Activated naive CD8-positive, alpha-beta T cell treated with anti-CD3 and anti-CD28 coated beads, Interleukin-2, amount 50 U/mL, for 16 hours (primary cell): ENCODE measurements around the gene OSBPL5.

Experiments
- DNase-seq: peaks from one replicate; pipeline ENCODE4 v3.0.0-alpha.2; 2020; ENCODE audit warnings: low read depth, low spot score

Gene OSBPL5

GRCh38 chr11:3163241-3163981, 1.7 kb downstream of the OSBPL5 start:
- DNase-seq = no peak

DNA sequence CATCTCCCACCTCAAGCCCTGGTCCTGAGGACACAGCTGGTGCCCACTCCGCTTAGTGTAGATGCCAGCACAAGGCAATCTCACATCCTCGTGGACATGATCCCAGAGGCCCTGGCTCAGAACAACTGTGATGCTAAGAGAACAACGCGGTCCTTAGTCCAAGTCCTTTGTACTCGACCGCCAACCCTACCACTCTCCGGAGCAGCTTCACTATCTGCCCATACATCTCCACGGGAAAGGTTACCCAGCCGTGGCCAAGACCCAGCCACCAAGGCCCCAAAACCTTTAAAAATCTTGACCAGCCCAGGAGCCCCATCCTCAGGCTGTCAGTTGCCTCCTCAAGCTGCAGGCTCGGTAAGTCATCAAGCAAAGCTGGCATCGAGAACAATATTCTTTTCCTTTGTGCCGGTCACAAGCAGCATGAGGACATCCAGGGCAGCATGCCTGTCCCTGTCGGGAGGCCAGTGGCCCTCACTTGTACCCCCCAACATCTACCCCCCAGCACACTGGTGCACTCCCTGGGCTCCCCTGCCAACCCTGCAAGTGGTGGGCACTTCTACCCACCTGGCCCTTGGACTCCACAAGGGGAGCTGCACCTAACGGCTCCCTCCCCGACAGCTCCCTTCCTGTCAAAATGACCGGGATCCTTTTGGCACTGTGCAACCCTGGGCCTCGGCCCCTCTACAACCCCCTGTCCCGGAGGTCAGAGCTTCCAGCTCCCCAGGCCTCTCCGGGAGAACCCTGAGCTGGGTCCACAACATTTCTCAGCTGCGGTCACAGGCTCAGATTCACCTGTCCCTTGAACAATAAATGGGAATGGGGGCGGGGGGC, 2.5 kb downstream of the OSBPL5 start:
- DNase-seq = no peak

DNA sequence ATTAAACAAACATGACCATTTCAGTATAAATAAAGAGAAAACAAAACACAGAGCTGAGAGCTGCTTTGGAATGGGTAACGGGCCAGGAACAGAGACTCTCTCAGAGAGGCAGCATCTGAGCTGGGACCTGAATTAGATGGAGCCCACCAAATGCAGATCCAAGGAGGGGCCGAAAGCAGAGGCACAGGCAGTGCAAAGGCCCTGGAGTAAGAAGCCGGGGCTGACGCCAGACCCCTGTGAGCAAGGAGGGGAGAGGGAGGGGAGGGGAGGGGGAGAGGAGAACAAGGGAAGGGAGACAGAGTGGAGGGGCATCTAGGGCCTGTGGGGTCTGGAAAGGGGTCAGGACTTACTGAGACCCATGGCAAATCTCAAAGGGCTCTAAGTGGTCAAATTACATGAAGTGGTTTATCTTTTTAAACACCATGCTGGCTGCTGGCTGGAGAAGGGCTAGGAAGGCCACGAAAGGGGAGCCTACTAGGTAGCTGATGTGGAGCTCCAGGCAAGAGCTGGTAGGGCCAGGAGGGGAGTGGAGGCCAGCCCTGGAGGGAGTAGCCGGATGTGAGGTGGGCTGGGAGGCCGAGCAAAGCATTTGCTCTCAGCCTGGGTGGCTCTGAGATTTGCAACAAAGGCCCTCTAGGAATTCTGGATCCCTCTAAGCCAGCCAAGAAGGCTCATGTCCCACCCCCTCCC, 3.2 kb downstream of the OSBPL5 start:
- no peak for DNase-seq

GRCh38 chr11:3161309-3161708, 3.8 kb downstream of the OSBPL5 start:
- no peak for DNase-seq

- DNase-seq = no peak
Observed at GRCh38 chr11:3160252-3161031, 4.7 kb downstream of the OSBPL5 start.

DNA sequence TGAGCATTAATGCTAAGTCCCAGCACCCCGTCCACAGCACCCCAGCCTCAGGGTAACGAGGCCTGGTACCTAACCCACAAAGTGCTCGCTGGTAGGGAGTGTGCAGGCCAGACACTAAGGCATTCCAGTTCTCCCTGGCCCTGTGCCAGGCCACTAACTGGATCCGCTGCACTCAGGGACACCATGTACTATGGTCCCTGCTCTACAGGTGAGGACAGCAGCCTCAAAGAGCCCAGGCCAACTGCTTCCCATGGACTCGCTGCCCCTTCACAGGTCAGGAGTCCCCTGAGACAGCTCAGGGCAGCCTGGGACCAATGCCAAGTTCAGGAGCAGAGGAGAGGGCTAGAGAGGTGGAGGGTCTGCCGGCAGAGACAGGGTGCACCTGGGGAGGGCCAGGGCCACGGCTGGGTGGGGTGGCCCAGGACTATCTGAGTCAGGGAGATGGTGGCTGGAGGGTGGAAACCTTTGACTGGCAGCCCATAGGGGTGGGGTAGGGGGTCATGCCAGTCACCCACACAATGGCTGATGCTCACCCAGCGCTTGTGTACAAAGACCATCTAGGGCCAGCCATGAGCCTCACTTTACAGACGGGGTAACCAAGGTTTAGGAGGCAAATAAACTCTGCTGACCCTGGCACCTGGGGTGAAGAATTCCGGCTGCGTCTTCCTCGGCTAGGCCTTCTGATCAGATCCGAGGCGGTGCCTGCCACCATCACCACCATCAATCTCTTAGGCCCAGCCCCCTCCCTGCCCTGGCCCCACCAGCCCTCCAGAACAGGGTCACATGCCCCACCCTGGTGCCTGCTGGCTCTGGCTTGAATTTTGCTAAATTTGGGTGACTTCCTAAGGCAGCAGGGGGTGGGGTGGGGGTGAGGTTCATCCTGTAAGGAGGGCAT, 5.6 kb downstream of the OSBPL5 start:
- no peak for DNase-seq

GRCh38 chr11:3158821-3159220, 6.3 kb downstream of the OSBPL5 start:
- DNase-seq = no peak

- DNase-seq = no peak
Observed at GRCh38 chr11:3158131-3158591, 6.9 kb downstream of the OSBPL5 start.

DNA sequence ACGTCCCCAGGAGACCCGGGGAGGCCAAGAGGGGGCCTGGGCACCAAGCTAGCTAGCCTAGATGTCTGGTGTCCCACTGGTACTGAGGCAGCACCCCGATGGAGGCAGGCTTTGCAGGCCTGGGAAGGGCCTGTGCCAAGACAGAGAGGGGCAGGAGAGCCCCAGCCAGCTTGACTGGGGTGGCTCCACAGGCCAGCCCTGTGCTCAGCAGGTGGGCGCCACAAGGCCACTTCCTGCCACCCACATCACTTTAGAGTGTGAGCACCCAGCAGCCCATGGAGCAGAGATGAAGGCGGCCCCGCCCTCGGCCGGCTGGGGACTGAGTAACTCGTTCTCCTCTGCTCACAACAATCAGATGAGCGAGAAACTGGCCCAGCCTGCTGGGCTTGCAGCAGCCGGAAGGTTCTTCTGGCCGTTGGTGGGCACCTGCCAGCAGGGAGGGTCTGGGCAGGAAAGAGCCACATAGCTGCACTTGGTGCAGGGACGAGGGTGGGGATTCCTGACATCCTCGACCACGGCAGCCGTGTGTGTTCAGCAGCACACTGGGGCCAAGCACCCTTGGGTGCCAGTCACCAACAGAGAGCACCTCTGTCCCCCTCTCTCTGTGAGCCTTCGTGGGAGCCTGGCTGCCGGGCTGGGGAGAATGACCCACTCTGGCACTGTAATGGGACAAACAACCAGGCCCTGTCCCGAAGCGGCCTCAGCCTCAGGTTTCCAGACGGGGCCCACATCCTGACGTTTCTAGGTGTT, 7.6 kb downstream of the OSBPL5 start:
- DNase-seq = no peak

DNA sequence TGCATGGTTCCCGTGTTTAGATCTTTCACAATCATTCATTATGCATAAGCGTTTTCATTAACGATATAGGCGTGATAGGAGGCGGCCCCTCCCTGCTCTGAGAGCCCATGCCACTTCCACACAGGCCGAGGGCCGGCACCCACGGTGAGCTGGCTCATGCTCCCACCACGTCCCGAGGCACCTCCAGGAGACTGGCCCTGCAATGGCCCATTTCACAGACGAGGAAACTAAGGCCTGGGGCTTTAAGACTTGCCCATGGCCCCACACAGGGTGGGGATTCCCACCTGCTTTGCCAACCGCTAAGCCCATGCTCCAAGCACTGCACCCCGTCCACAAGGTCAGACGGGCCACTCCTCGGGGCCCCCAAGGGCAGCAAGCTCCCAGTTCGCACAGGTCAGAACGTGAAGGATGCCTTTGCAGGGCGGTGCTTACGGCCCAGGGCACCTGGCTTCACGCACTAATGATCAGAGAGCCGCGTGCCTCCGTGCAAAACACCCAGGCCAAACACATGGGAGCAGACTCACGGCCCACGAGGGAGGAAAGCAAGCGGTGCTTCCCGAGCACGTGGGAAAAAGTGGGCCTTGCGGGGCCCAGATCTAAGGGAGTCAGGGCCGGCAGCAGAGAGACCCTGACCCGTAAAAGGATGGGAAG, 8.3 kb downstream of the OSBPL5 start:
- DNase-seq = no peak

DNA sequence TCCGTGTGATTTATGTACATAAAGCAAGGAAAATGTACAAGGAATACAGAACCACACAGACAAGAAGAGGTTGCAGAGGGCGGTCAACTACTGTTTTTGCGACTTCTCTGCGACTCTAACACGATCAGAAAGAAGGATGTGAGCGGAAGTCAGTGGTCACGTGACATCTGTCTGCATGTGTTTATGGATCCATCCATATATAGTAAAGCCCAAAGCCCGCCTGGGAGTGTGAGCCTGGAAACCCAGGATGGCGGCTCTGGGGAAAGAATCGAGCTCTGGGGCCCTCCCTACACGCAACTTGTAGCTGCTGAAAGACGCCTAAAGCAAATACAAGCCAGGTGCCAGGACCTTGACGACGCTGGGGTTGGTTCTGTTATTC, 8.8 kb downstream of the OSBPL5 start:
- no peak for DNase-seq

- no peak for DNase-seq
Observed at GRCh38 chr11:3155691-3156258, 9.3 kb downstream of the OSBPL5 start.

DNA sequence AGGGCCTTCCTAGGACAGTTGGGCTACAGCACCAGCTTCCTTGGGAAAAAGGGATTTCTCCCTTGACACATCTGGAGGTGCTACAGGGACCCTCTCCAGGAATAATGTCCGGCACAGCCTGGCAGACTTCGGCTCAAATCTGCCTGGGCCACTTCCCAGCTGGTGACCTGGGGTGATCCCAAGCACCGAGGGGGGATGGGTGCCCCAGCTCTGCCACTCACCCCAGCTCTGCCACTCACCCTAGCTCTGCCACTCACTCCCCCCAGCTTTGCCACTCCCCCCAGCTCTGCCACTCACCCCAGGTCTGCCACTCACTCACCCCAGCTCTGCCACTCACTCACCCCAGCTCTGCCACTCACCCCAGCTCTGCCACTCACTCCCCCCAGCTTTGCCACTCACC, 9.9 kb downstream of the OSBPL5 start:
- DNase-seq = no peak

DNA sequence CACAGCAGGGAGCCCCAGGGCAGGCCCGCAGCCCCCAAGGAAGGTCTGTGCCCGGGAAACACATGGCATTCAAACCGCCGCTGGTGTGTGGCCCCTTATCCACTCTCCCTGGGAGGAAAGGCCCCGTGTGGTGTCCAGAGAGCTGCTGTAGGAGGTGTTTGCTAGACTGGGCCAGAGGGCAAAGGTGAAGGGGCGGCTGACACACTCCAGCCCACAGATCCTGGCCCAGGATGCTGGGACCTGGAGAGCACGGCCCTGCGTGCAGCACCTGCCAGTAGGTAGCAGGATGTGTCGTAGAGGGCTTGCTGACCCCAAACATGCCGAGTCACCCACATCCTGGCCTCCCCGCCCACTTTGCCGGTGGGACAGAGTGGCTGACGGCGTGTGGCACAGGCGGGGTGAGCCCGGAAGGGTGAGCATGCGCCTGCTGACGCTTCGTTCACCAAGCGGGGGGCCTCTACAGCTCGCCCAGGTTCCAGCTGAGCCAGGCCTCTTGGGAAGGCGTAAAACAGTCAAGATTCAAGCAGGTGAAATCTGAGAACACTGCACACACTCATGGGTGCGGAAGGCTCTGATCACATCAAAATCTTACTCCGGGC, 11.0 kb downstream of the OSBPL5 start:
- no peak for DNase-seq

DNA sequence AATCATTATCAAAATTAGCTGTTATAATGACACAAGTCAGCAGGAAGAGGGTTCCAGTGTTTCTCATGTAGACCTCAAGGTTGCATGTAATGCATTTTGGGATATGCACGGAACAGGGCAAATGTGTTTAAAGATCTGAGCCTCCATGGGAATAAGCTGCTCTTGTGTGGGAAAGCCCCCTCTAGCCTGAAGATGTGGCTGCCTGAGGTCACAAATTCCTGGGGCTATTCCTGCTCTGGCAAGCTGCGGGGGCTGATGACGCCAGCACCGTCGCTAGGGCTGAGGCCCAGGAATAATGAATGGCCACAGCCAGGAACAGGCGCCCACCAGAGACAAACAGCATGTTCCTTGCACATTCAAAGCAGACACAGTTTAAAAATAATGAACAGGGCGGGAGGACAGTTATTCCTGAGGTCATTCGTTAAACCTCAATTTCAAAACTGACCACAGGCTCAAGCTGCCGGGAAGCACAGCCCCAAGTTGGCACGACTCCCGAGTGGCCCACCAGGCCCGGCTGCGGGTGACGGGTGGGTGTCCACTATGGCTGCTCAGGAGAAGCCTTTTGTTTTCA, 11.7 kb downstream of the OSBPL5 start:
- DNase-seq = no peak

DNA sequence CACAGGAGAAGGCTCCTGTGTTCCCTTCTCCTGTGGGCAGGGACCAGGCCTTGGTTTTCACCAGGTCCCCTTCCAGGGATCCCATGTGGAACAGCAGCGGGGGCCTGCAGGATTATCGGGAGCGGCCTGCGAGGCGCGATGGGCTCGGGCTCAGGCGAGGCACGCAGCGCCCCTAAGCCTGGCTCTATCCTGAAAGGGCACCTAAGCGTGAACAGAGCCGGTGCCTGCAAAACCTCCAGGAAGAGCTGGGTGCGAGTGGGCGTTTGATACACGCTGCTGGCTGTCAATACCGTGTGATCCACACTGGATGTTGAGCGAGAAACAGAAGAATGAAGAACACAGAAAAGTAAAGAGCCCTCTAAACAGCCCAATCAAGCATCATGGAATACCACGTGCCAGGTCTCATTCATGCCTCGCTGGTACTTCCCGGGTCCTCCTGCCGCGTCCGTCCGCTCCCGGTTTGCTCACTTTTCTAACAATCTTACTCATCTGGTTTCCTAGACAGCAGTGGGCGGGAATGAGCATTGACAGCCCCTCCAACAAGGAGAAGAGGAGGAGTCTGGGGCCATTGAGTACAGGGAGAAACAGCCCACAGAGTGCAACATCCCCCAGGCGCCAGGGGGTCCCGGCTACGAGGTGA, 12.5 kb downstream of the OSBPL5 start:
- no peak for DNase-seq

- DNase-seq = no peak
Observed at GRCh38 chr11:3150726-3151125, 14.4 kb downstream of the OSBPL5 start.

DNA sequence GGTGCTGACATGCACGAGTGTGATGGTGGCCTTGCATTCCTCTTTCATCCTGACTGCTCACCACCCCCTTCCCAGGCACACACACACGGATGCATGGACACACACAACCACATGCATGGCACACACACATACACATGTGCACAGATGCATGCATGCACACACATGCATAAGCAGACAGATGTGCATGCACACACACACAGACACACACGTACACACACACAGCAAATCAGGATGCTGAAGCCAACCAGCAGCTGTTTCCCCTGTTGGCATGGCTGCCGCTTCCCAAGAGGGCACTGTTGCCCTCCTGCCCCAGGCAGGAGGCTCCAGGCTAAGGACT, 15.3 kb downstream of the OSBPL5 start:
- DNase-seq = no peak
